Activated CD8-positive, alpha-beta memory T cell treated with anti-CD3 and anti-CD28 coated beads for 4 hours (primary cell): ENCODE measurements around the gene SPG7.
"Not testable (repeated sequence)": the region's sequence is repeated elsewhere in the genome, so short reads cannot be mapped to it uniquely, and the experiment has no call there.

Source experiments
- DNase-seq, 2 donors: peaks; one replicate each; pipeline ENCODE4 v3.0.0-alpha.2; 2020; ENCODE audit warnings: low read depth in 2 of 2

The SPG7 gene

GRCh38 chr16:89563639-89564392 is 55.6 kb downstream of the SPG7 start:
- no peak for DNase-seq

GRCh38 chr16:89564476-89565255 is 56.5 kb downstream of the SPG7 start:
- DNase-seq, result no peak

- no peak for DNase-seq
Observed at GRCh38 chr16:89565256-89565505, 57.0 kb downstream of the SPG7 start.

GRCh38 chr16:89565506-89566372 is 57.5 kb downstream of the SPG7 start:
- peak in 1 of 2 donors; percentile 21 for DNase-seq

GRCh38 chr16:89567656-89568594 is 59.7 kb downstream of the SPG7 start:
- DNase-seq, result no peak

- DNase-seq, result no peak
Observed at GRCh38 chr16:89569506-89570341, 61.5 kb downstream of the SPG7 start.

- no peak for DNase-seq
Observed at GRCh38 chr16:89570342-89570923, 62.2 kb downstream of the SPG7 start.

- not testable (repeated sequence) for DNase-seq
Observed at GRCh38 chr16:89570983-89571598, 62.9 kb downstream of the SPG7 start.

- no peak for DNase-seq
Observed at GRCh38 chr16:89571636-89572035, 63.4 kb downstream of the SPG7 start.

- no peak for DNase-seq
Observed at GRCh38 chr16:89572073-89572484, 63.9 kb downstream of the SPG7 start.

- DNase-seq, result no peak
Observed at GRCh38 chr16:89572485-89573205, 64.4 kb downstream of the SPG7 start.

- DNase-seq, result no peak
Observed at GRCh38 chr16:89573826-89574680, 65.8 kb downstream of the SPG7 start.

- DNase-seq, result no peak
Observed at GRCh38 chr16:89574681-89575246, 66.6 kb downstream of the SPG7 start.

- no peak for DNase-seq
Observed at GRCh38 chr16:89575247-89576152, 67.3 kb downstream of the SPG7 start, which contains the start of gene CPNE7. Gene CPNE7, plus strand, starts transcription at chr16:89575758. Its CDS starts 140 bp downstream, at chr16:89575898.

GRCh38 chr16:89576153-89577054 is 68.2 kb downstream of the SPG7 start:
- DNase-seq, result no peak
